Lower lobe of right lung (tissue), 2 donors: Measurements from ENCODE around the gene CRLF1. TPM values are rescaled to one million over a fixed set of nuclear protein-coding genes. Genes with fewer than 3 reads are reported as not detected.

ENCODE experiments used
- ATAC-seq, 2 donors: fragments of 200-7000 bp; cut with Tn5 transposase; one replicate each; pipeline ENCODE4 v1.9.1; 2020 to 2022; ENCODE audit warnings: mild to moderate bottlenecking in 2 of 2, moderate library complexity in 2 of 2
- DNase-seq: peaks from one replicate; pipeline ENCODE4 v3.0.0-alpha.2; 2020
- H3K27ac ChIP-seq: fragments of 200-600 bp; one replicate; pipeline ENCODE4 v1.8.0; 2022
- H3K27me3 ChIP-seq: fragments of 200-600 bp; one replicate; pipeline ENCODE4 v1.8.0; 2022; ENCODE audit warnings: low read depth
- H3K36me3 ChIP-seq: fragments of 200-600 bp; one replicate; pipeline ENCODE4 v1.8.0; 2022; ENCODE audit warnings: mild to moderate bottlenecking
- H3K4me1 ChIP-seq: fragments of 200-600 bp; one replicate; pipeline ENCODE4 v1.8.0; 2022
- H3K4me3 ChIP-seq: fragments of 200-600 bp; one replicate; pipeline ENCODE4 v1.8.0; 2022; ENCODE audit warnings: mild to moderate bottlenecking
- H3K9me3 ChIP-seq: fragments of 200-600 bp; one replicate; pipeline ENCODE4 v1.8.0; 2022
- CTCF ChIP-seq: fragments of 200-600 bp; IDR thresholded peaks from one replicate; pipeline ENCODE4 v1.8.0; 2022; ENCODE audit warnings: antibody characterized with exemption, mild to moderate bottlenecking
- intact Hi-C: fragments of 100-400 bp; cut with DNase I; formaldehyde crosslinking; loops from one replicate; pipeline ENCODE4 v1.11.0; 2022
- total RNA-seq: library from RNA; stranded (reverse); fragmentation: NEBNext Ultra II Directional; extraction: Animal tissue kit (Norgen Biotek cat#: 25700); gene quantifications from one replicate; pipeline ENCODE4 v1.2.1, GENCODE V29; 2021
- donor health status: DM: no; HTN: yes; CAD: no; lungs with severe emphysema.

The CRLF1 gene
- total RNA-seq, 1 donor from 2014 or later = 19.9 TPM

- intact Hi-C loops = no loop called here
- no peaks in the 10 kb centered on the region for H3K36me3 ChIP-seq
- peak overlapping the region; percentile 33 for H3K4me3 ChIP-seq
- H3K9me3 ChIP-seq = no peaks in the 10 kb centered on the region
- peaks cover 53% of the 10 kb centered on the region for H3K4me1 ChIP-seq
- DNase-seq = no peak
- no peak for TF ChIP-seq CTCF
- peaks cover 93% of the 10 kb centered on the region for H3K27me3 ChIP-seq
- no peak for ATAC-seq
- no peak overlapping the region for H3K27ac ChIP-seq
These were observed 865 bp upstream of the CRLF1 start for GRCh38 chr19:18607226-18608101.

DNA sequence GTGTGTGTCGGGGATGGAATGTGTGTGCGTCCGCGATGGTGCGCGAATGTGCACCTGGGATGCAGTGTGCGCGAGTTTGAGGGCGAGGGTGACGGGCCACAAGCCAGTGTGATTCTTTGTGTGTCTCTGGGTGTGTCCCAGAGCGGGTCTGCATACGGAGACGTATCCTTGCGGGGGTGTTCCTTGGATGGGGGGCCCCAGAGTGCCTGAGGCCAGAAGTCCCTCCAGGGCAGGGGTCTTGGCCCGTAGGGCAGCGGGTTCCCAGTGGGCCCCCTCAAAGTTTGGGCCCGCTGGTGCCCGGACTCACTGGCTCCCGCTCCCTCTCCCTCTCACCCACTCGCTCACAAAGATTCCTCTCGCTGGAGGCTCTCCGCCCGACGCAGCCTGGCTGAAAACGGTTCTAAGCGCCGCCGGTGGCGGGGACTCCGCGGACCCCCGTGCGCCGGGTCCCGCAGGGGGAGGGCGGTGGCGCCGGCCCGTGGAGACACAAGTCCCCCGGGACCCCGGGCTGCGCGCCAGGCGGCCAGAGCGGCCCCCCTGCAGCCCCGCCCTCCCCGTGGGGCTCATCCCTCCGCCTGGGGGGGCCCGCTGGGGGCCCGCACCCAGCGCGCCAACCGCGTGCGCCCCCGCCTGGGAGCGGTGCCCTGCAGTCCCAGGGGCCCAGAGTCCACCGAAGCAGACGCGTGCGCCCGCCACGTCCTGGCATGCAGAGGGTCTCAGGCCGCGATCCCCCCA, 886 bp downstream of the CRLF1 start:
- no peaks in the 10 kb centered on the region for H3K36me3 ChIP-seq
- ATAC-seq = no peak
- DNase-seq = no peak
- intact Hi-C loops = no loop called here
- peaks cover 36% of the 10 kb centered on the region for H3K4me1 ChIP-seq
- no peak for TF ChIP-seq CTCF
- H3K9me3 ChIP-seq = no peaks in the 10 kb centered on the region
- no peak overlapping the region for H3K27ac ChIP-seq
- peaks cover 88% of the 10 kb centered on the region for H3K27me3 ChIP-seq
- H3K4me3 ChIP-seq = peak overlapping the region; percentile 31

- Histone ChIP-seq H3K27ac (no peak overlapping the region), H3K36me3 (no peaks in the 10 kb centered on the region), H3K4me1 (peaks cover 30% of the 10 kb centered on the region), H3K4me3 (peak overlapping the region; percentile 31), H3K27me3 (peaks cover 83% of the 10 kb centered on the region), H3K9me3 (no peaks in the 10 kb centered on the region)
- no peak for ATAC-seq
- intact Hi-C loops = no loop called here
- TF ChIP-seq CTCF = no peak
- no peak for DNase-seq
These were observed 1.4 kb downstream of the CRLF1 start for GRCh38 chr19:18605196-18605545.

DNA sequence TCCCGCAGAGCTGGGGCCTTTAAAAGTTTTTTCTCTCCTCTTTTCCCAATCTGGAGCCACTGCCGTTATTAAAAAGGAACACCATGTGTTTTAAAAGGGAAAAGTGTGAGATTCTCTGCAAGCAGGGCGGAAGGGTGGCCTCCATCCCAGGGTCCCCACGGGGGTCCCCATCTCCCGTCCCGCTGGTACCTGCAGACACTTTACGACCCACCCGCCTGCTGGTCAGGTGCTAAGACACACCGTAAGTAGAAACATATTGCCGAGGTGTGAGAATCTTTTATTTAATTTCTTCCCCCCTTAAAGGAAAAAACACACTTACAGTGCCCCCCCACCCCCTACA, 1.8 kb downstream of the CRLF1 start:
- Histone ChIP-seq H3K4me3 (no peak overlapping the region), H3K27me3 (peaks cover 79% of the 10 kb centered on the region), H3K27ac (no peak overlapping the region), H3K9me3 (no peaks in the 10 kb centered on the region), H3K4me1 (peaks cover 26% of the 10 kb centered on the region), H3K36me3 (no peaks in the 10 kb centered on the region)
- ATAC-seq = no peak
- no peak for DNase-seq
- intact Hi-C loops = no loop called here
- TF ChIP-seq CTCF = no peak

GRCh38 chr19:18603958-18604819, 2.4 kb downstream of the CRLF1 start:
- intact Hi-C loops = no loop called here
- Histone ChIP-seq H3K27me3 (peaks cover 79% of the 10 kb centered on the region), H3K4me3 (no peak overlapping the region), H3K4me1 (peaks cover 23% of the 10 kb centered on the region), H3K9me3 (no peaks in the 10 kb centered on the region), H3K36me3 (no peaks in the 10 kb centered on the region), H3K27ac (no peak overlapping the region)
- no peak for TF ChIP-seq CTCF
- DNase-seq (no peak), ATAC-seq (no peak)
